Heart left ventricle (tissue), 13 donors: ENCODE measurements around the gene IL6ST.
A peak's percentile ranks its signal among the peaks of the same experiment; 100 is the strongest.

Experiments used
- CTCF ChIP-seq, 12 donors: fragments of 200-600 bp; sonication (generic) in 4 of 12; IDR thresholded peaks; one replicate each; pipeline versions ENCODE4 v1.5.0 to v1.8.0; 2018 to 2022; ENCODE audit warnings: antibody characterized with exemption in 12 of 12, mild to moderate bottlenecking in 5 of 12
- POLR2A ChIP-seq, 2 donors: fragments of 450-650 bp; IDR thresholded peaks; one replicate each; pipeline ENCODE4 v1.6.1; 2017; ENCODE audit warnings: antibody characterized with exemption in 2 of 2, mild to moderate bottlenecking in 2 of 2, moderate library complexity in 2 of 2
- donor health status: ischemic (EF 13 %, LVEDD 7.1; RV severe dilation, severe dysfunction).
- donor health status: DM: no; HTN: yes; CAD: no.
- donor health status: DM: no; HTN: no; CAD: no.
- donor health status: ischemic (EF 25% LVEDD 6.9; RV normal size, moderate dysfunction).
- donor health status: ischemic (EF 25% LVEDD 5.7; RV mildly dilated, moderate dysfunction).
- donor health status: ischemic (EF 35%, LVEDD 5.7; RV mildly dilated, moderate dysfunction).
- donor health status: nonischemic (EF 11% LVEDD 7.7; RV severe dilation, severe dysfunction).
- donor health status: DM: yes; HTN: yes; CAD: no.
- donor health status: PGD.
- donor health status: ischemic (EF 29% LVEDD 5.4; RV normal size, mild dysfunction).
- donor health status: nonischemic (EF 23%, LVEDD 6.1; RV moderate dilation, normal function).

- TF ChIP-seq CTCF (IDR thresholded peaks at IDR 0.05) (peak in 2 of 12 donors; percentile 12 to 17), POLR2A (IDR thresholded peaks at IDR 0.05) (no peak)
Measured at GRCh38 chr5:55920784-55921183, 74.0 kb downstream of the IL6ST start.
